Esophagus squamous epithelium (tissue), 5 donors: Measurements from ENCODE around the gene NR5A2. TPM values are rescaled to one million over a fixed set of nuclear protein-coding genes. Genes with fewer than 3 reads are reported as not detected.

ENCODE experiments used
- DNase-seq: peaks from one replicate; lab custom pipeline; 2025; lab: John Stamatoyannopoulos, UW
- H3K27ac ChIP-seq, 4 donors: fragments of 200-600 bp; sonication (generic); one replicate each; pipeline ENCODE4 v1.5.1; 2016 to 2019; ENCODE audit warnings: mild to moderate bottlenecking in 1 of 4
- H3K27me3 ChIP-seq, 4 donors: fragments of 200-600 bp; sonication (generic); 1 replicate in 3 of 4; 2 replicates in 1 of 4; pipeline versions ENCODE4 v1.5.1 to v1.6.0; 2017 to 2021; ENCODE audit warnings: antibody characterized with exemption in 1 of 4
- H3K36me3 ChIP-seq, 3 donors: fragments of 200-600 bp; sonication (generic); one replicate each; pipeline ENCODE4 v1.5.1; 2016 to 2019
- H3K4me1 ChIP-seq, 3 donors: fragments of 200-600 bp; sonication (generic); one replicate each; pipeline ENCODE4 v1.5.1; 2017 to 2019
- H3K4me3 ChIP-seq, 4 donors: fragments of 200-600 bp; sonication (generic); 1 replicate in 3 of 4; 2 replicates in 1 of 4; pipeline ENCODE4 v1.5.1; 2016 to 2019; ENCODE audit warnings: mild to moderate bottlenecking in 2 of 4, moderate library complexity in 1 of 4
- H3K9me3 ChIP-seq, 3 donors: fragments of 200-600 bp; sonication (generic); one replicate each; pipeline ENCODE4 v1.5.1; 2016 to 2019
- CTCF ChIP-seq, 6 experiments: fragments of 450-650 bp in 4 of 6; fragments of 200-600 bp in 2 of 6; sonication (generic) in 2 of 6; IDR thresholded peaks; one replicate each; pipeline ENCODE4 v1.5.1; 2016 to 2019; ENCODE audit warnings: antibody characterized with exemption in 6 of 6, mild to moderate bottlenecking in 4 of 6, moderate library complexity in 4 of 6
- POLR2A ChIP-seq, 4 donors: fragments of 450-650 bp; IDR thresholded peaks; one replicate each; pipeline ENCODE4 v1.6.1; 2017; ENCODE audit warnings: antibody characterized with exemption in 4 of 4, mild to moderate bottlenecking in 4 of 4, moderate library complexity in 3 of 4
- WGBS, 2 donors: methylation state at CpG; one replicate each; pipeline ENCODE4 v1.1.5; 2018; 5-methylcytosine and 5-hydroxymethylcytosine counted together
- intact Hi-C: fragments of 100-400 bp; cut with DNase I; formaldehyde crosslinking; loops from one replicate; pipeline ENCODE4 v1.15.0; 2022
- total RNA-seq, 4 donors: library from RNA; depleted of rRNA; stranded (reverse); fragments of >200 nt; gene quantifications; one replicate each; pipeline ENCODE4 v1.1.0, GENCODE V29; 2016
- donor health status: DM: yes; HTN: yes; CAD: no.

NR5A2 gene
- total RNA-seq, 4 donors from 2014 or later, result 0.30 to 4.2 (median 0.87) TPM

- 48 to 59% methylated on average over 3 to 5 of the region's 5 CpGs for WGBS, 2 donors
- Histone ChIP-seq H3K4me3 (no peak overlapping the region), H3K27ac (no peak overlapping the region), H3K36me3 (no peaks in the 10 kb centered on the region), H3K4me1 (no peaks in the 10 kb centered on the region), H3K27me3 (peaks cover 0 to 11% (median 0%) of the 10 kb centered on the region in 4 donors), H3K9me3 (no peaks in the 10 kb centered on the region)
- intact Hi-C loops, result no loop called here
- DNase-seq, result no peak
- TF ChIP-seq POLR2A (IDR thresholded peaks at IDR 0.05) (no peak), CTCF (IDR thresholded peaks at IDR 0.05) (peak in 1 of 6 experiments; percentile 3)
Observed at GRCh38 chr1:200090252-200091159, 63.0 kb downstream of the NR5A2 start.

- intact Hi-C loops, result no loop called here
- TF ChIP-seq POLR2A (IDR thresholded peaks at IDR 0.05), result no peak
- TF ChIP-seq CTCF (IDR thresholded peaks at IDR 0.05), result no peak
- no peak for DNase-seq
- H3K9me3 ChIP-seq, result no peaks in the 10 kb centered on the region
- H3K27me3 ChIP-seq, result peaks cover 0 to 11% (median 0%) of the 10 kb centered on the region in 4 donors
- no peaks in the 10 kb centered on the region for H3K36me3 ChIP-seq
- 62 to 80% methylated on average over 2 of the region's 2 CpGs for WGBS, 2 donors
- no peaks in the 10 kb centered on the region for H3K4me1 ChIP-seq
- no peak overlapping the region for H3K27ac ChIP-seq
- no peak overlapping the region for H3K4me3 ChIP-seq
Observed at GRCh38 chr1:200095057-200095577, 67.6 kb downstream of the NR5A2 start.

GRCh38 chr1:200096774-200097173 lies 69.3 kb downstream of the NR5A2 start:
- intact Hi-C loops, result no loop called here
- H3K36me3 ChIP-seq, result no peaks in the 10 kb centered on the region
- 59 to 74% methylated on average over 3 of the region's 3 CpGs for WGBS, 2 donors
- TF ChIP-seq CTCF (IDR thresholded peaks at IDR 0.05), result no peak
- no peak for TF ChIP-seq POLR2A (IDR thresholded peaks at IDR 0.05)
- H3K27ac ChIP-seq, result no peak overlapping the region
- H3K4me1 ChIP-seq, result no peaks in the 10 kb centered on the region
- no peaks in the 10 kb centered on the region for H3K9me3 ChIP-seq
- no peak for DNase-seq
- no peaks in the 10 kb centered on the region for H3K27me3 ChIP-seq
- no peak overlapping the region for H3K4me3 ChIP-seq

- no peaks in the 10 kb centered on the region for H3K9me3 ChIP-seq
- intact Hi-C loops, result no loop called here
- H3K4me1 ChIP-seq, result no peaks in the 10 kb centered on the region
- DNase-seq, result no peak
- H3K27ac ChIP-seq, result peak overlapping the region in 1 of 4 donors; percentile 4
- no peaks in the 10 kb centered on the region for H3K36me3 ChIP-seq
- H3K27me3 ChIP-seq, result no peaks in the 10 kb centered on the region
- 44 to 51% methylated on average over 3 of the region's 3 CpGs for WGBS, 2 donors
- H3K4me3 ChIP-seq, result no peak overlapping the region
- TF ChIP-seq CTCF (IDR thresholded peaks at IDR 0.05), result no peak
- TF ChIP-seq POLR2A (IDR thresholded peaks at IDR 0.05), result no peak
Observed at GRCh38 chr1:200099040-200099439, 71.5 kb downstream of the NR5A2 start.

GRCh38 chr1:200103966-200104583 lies 76.6 kb downstream of the NR5A2 start:
- Histone ChIP-seq H3K27ac (no peak overlapping the region), H3K4me3 (no peak overlapping the region), H3K9me3 (no peaks in the 10 kb centered on the region), H3K27me3 (peaks cover 0 to 12% (median 0%) of the 10 kb centered on the region in 4 donors), H3K4me1 (no peaks in the 10 kb centered on the region), H3K36me3 (no peaks in the 10 kb centered on the region)
- 47 to 50% methylated on average over 1 of the region's 1 CpG for WGBS, 2 donors
- no peak for DNase-seq
- TF ChIP-seq CTCF (IDR thresholded peaks at IDR 0.05), result no peak
- TF ChIP-seq POLR2A (IDR thresholded peaks at IDR 0.05), result no peak
- intact Hi-C loops, result no loop called here
